Neutrophil (primary cell): Measurements from ENCODE around the gene KAT7.

ENCODE experiments used
- H3K27ac ChIP-seq: fragments of 200-600 bp; sonication (generic); 2 replicates; pipeline ENCODE4 v1.5.1; 2016; ENCODE audit warnings: mild to moderate bottlenecking, moderate library complexity
- H3K27me3 ChIP-seq: fragments of 200-600 bp; sonication (generic); 2 replicates; pipeline ENCODE4 v1.6.0; 2016; ENCODE audit warnings: mild to moderate bottlenecking
- H3K36me3 ChIP-seq: fragments of 200-600 bp; sonication (generic); 2 replicates; pipeline ENCODE4 v1.5.1; 2017
- H3K4me1 ChIP-seq, 2 experiments: fragments of 200-600 bp in 1 of 2; sonication (generic) in 1 of 2; 1 replicate in 1 of 2; 2 replicates in 1 of 2; pipeline versions ENCODE4 v1.5.1 to v1.6.1; 2013 to 2016; ENCODE audit warnings: low read depth in 1 of 2, low read length in 1 of 2, mild to moderate bottlenecking in 1 of 2, moderate library complexity in 1 of 2; ENCODE audit not compliant: control insufficient read depth in 1 of 2, insufficient read depth in 1 of 2
- H3K4me3 ChIP-seq, 2 experiments: fragments of 200-600 bp in 1 of 2; sonication (generic) in 1 of 2; 1 replicate in 1 of 2; 2 replicates in 1 of 2; pipeline ENCODE4 v1.5.1; 2013 to 2016; ENCODE audit warnings: low read depth in 1 of 2, low read length in 1 of 2, mild to moderate bottlenecking in 1 of 2, moderate library complexity in 1 of 2
- H3K9me3 ChIP-seq: fragments of 200-600 bp; sonication (generic); 2 replicates; pipeline ENCODE4 v1.5.1; 2016
- CTCF ChIP-seq: fragments of 200-600 bp; sonication (generic); IDR thresholded peaks from 2 replicates; pipeline ENCODE4 v1.5.1; 2016; ENCODE audit warnings: antibody characterized with exemption

KAT7 gene

GRCh38 chr17:49836111-49837030 lies 47.9 kb downstream of the KAT7 start:
- Histone ChIP-seq H3K4me3 (no peak overlapping the region), H3K27ac (no peak overlapping the region), H3K4me1 (no peaks in the 10 kb centered on the region), H3K27me3 (no peaks in the 10 kb centered on the region), H3K36me3 (peaks cover 58% of the 10 kb centered on the region), H3K9me3 (no peaks in the 10 kb centered on the region)
- no peak for TF ChIP-seq CTCF

GRCh38 chr17:49839455-49839854 lies 51.0 kb downstream of the KAT7 start:
- Histone ChIP-seq H3K27ac (no peak overlapping the region), H3K27me3 (no peaks in the 10 kb centered on the region), H3K4me1 (no peaks in the 10 kb centered on the region), H3K36me3 (peaks cover 45% of the 10 kb centered on the region), H3K9me3 (no peaks in the 10 kb centered on the region), H3K4me3 (no peak overlapping the region)
- TF ChIP-seq CTCF: no peak

- TF ChIP-seq CTCF: no peak
- peaks cover 52% of the 10 kb centered on the region for H3K36me3 ChIP-seq
- no peaks in the 10 kb centered on the region for H3K27me3 ChIP-seq
Observed at GRCh38 chr17:49841548-49841947, 53.1 kb downstream of the KAT7 start.

GRCh38 chr17:49842371-49842770 lies 53.9 kb downstream of the KAT7 start:
- Histone ChIP-seq H3K4me1 (no peaks in the 10 kb centered on the region), H3K27me3 (no peaks in the 10 kb centered on the region), H3K9me3 (no peaks in the 10 kb centered on the region), H3K27ac (no peak overlapping the region), H3K4me3 (no peak overlapping the region), H3K36me3 (peaks cover 53% of the 10 kb centered on the region)
- TF ChIP-seq CTCF: no peak

More at GRCh38 chr17:49841548-49841947, 53.1 kb downstream of the KAT7 start:
- no peaks in the 10 kb centered on the region for H3K4me1 ChIP-seq
- H3K27ac ChIP-seq: no peak overlapping the region
- H3K9me3 ChIP-seq: no peaks in the 10 kb centered on the region
- H3K4me3 ChIP-seq: no peak overlapping the region

- H3K4me3 ChIP-seq: no peak overlapping the region
- H3K4me1 ChIP-seq: no peaks in the 10 kb centered on the region
- no peaks in the 10 kb centered on the region for H3K27me3 ChIP-seq
- H3K36me3 ChIP-seq: peaks cover 53% of the 10 kb centered on the region
- no peak for TF ChIP-seq CTCF
- H3K27ac ChIP-seq: no peak overlapping the region
- H3K9me3 ChIP-seq: no peaks in the 10 kb centered on the region
Observed at GRCh38 chr17:49842846-49843245, 54.4 kb downstream of the KAT7 start.
